T-cell (primary cell): ENCODE results near the gene KCNH8. TPM values are rescaled to one million over a fixed set of nuclear protein-coding genes. Genes with fewer than 3 reads are reported as not detected.

ENCODE experiments used
- ATAC-seq, 4 experiments: fragments of 200-7000 bp in 3 of 4; fragments of 150-1000 bp in 1 of 4; cut with Tn5 transposase; replicated peaks in 1 of 4; 1 replicate in 3 of 4; 2 replicates in 1 of 4; pipeline ENCODE4 v1.10.0; 2021; ENCODE audit warnings: moderate library complexity in 3 of 4, mild to moderate bottlenecking in 2 of 4, moderate number of reproducible peaks in 1 of 4
- CTCF ChIA-PET, 2 donors: fragments of 300-600 bp; sonication (Branson Sonifier 250); formaldehyde crosslinking; loops; one replicate each; lab custom pipeline; 2022; ENCODE audit warnings: antibody characterized with exemption in 2 of 2; lab: Charles Lee
- POLR2A ChIA-PET, 2 donors: fragments of 300-600 bp; sonication (Branson Sonifier 250); formaldehyde crosslinking; loops; one replicate each; lab custom pipeline; 2022; ENCODE audit warnings: antibody characterized with exemption in 2 of 2; lab: Charles Lee
- DNase-seq, 35 experiments: peaks; one replicate each; pipeline versions ENCODE4 v3.0.0 to v3.0.0-alpha.2; 2013 to 2023
- H3K27ac ChIP-seq: one replicate; pipeline ENCODE4 v1.5.1; 2013; ENCODE audit warnings: low read length
- H3K27me3 ChIP-seq, 2 experiments: replicated peaks in 1 of 2; 1 replicate in 1 of 2; 2 replicates in 1 of 2; pipeline versions ENCODE4 v1.6.1 to v1.7.0; 2013; ENCODE audit warnings: low read length in 1 of 2, mixed read lengths in 1 of 2; ENCODE audit not compliant: control insufficient read depth in 2 of 2, insufficient read depth in 2 of 2; ENCODE audit errors: extremely low read depth in 1 of 2
- H3K36me3 ChIP-seq, 2 donors: 1 replicate in 1 of 2; 2 replicates in 1 of 2; pipeline versions ENCODE4 v1.6.1 to v1.7.0; 2013; ENCODE audit warnings: low read length in 1 of 2; ENCODE audit not compliant: control insufficient read depth in 2 of 2, insufficient read depth in 1 of 2; ENCODE audit errors: extremely low read depth in 1 of 2
- H3K4me1 ChIP-seq, 2 experiments: 1 replicate in 1 of 2; 2 replicates in 1 of 2; pipeline versions ENCODE4 v1.6.1 to v1.7.0; 2013; ENCODE audit warnings: low read length in 2 of 2, mixed read lengths in 1 of 2; ENCODE audit not compliant: insufficient read depth in 2 of 2, control insufficient read depth in 1 of 2; ENCODE audit errors: extremely low read depth in 1 of 2
- H3K4me3 ChIP-seq, 2 donors: 1 replicate in 1 of 2; 2 replicates in 1 of 2; pipeline versions ENCODE4 v1.5.1 to v1.7.0; 2013; ENCODE audit warnings: mild to moderate bottlenecking in 2 of 2, low read length in 1 of 2, moderate library complexity in 1 of 2; ENCODE audit not compliant: control insufficient read depth in 1 of 2; ENCODE audit errors: extremely low read depth in 1 of 2
- H3K9me3 ChIP-seq: 2 replicates; pipeline ENCODE4 v1.7.0; 2013
- H3K27ac Mint-ChIP-seq, 2 donors: one replicate each; pipeline ENCODE4 v1.8.0; 2020 to 2021; ENCODE audit warnings: mild to moderate bottlenecking in 2 of 2, mixed read lengths in 2 of 2
- H3K27me3 Mint-ChIP-seq, 2 donors: one replicate each; pipeline ENCODE4 v1.8.0; 2021 to 2022; ENCODE audit warnings: mixed read lengths in 2 of 2
- H3K36me3 Mint-ChIP-seq: one replicate; pipeline ENCODE4 v1.8.0; 2021; ENCODE audit warnings: mixed read lengths
- H3K4me1 Mint-ChIP-seq, 3 donors: one replicate each; pipeline ENCODE4 v1.8.0; 2020 to 2022; ENCODE audit warnings: mixed read lengths in 3 of 3, mild to moderate bottlenecking in 1 of 3
- H3K4me3 Mint-ChIP-seq, 3 donors: one replicate each; pipeline ENCODE4 v1.8.0; 2020 to 2022; ENCODE audit warnings: mild to moderate bottlenecking in 3 of 3, mixed read lengths in 3 of 3, moderate library complexity in 3 of 3
- H3K9me3 Mint-ChIP-seq, 3 donors: one replicate each; pipeline ENCODE4 v1.8.0; 2020 to 2022; ENCODE audit warnings: mixed read lengths in 3 of 3
- WGBS: methylation state at CpG from one replicate; pipeline ENCODE4 v1.1.5; 2013; ENCODE audit warnings: missing lambda C conversion rate; ENCODE audit not compliant: insufficient coverage; 5-methylcytosine and 5-hydroxymethylcytosine counted together
- total RNA-seq, 35 experiments: library from RNA in 6 of 35; stranded (reverse) in 6 of 35; fragments of 120-200 nt in 1 of 35; gene quantifications; one replicate each; pipeline versions ENCODE4 v1.2.1 to v1.2.4 and lab custom pipeline; 2013 to 2026

KCNH8 gene
- total RNA-seq, 5 donors from 2014 or later (not counting 1 experiment from before 2014, with no cell fraction given) = 0.03 to 0.26 (median 0.16) TPM; not detected in 1

DNA sequence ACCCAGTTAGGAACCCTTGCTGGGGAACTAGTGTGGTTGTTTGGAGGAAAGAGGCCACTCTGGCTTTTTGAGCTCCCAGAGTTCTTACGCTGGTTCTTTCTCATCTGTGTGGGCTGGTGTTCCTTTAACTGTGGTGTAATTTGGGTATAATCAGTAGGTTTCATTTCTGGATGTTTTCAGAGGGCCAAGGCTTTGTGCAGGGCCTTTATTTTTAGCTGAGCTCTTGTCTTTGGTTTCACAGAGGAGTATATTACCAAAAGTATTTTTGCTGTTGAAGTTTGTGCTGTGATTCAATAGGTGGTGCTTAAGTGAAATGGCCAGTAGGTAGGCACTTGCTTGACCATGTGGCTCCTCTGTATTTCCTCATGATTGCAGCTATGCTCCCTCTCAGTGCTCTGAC, 357.9 kb downstream of the KCNH8 start:
- no peak for DNase-seq
- Mint-ChIP-seq H3K4me1 (no peaks in the 10 kb centered on the region), H3K4me3 (no peak overlapping the region), H3K27me3 (no peaks in the 10 kb centered on the region), H3K36me3 (no peaks in the 10 kb centered on the region), H3K9me3 (no peaks in the 10 kb centered on the region), H3K27ac (no peak overlapping the region)
- H3K36me3 ChIP-seq = no peaks in the 10 kb centered on the region
- no peak for ATAC-seq
- H3K9me3 ChIP-seq = no peaks in the 10 kb centered on the region
- no peaks in the 10 kb centered on the region for H3K27me3 ChIP-seq
- CTCF ChIA-PET = no interaction called here
- WGBS = 80% methylated on average over 1 of the region's 1 CpG
- no peaks in the 10 kb centered on the region for H3K4me1 ChIP-seq
- H3K27ac ChIP-seq = no peak overlapping the region
- no peak overlapping the region for H3K4me3 ChIP-seq
- POLR2A ChIA-PET = no interaction called here

DNA sequence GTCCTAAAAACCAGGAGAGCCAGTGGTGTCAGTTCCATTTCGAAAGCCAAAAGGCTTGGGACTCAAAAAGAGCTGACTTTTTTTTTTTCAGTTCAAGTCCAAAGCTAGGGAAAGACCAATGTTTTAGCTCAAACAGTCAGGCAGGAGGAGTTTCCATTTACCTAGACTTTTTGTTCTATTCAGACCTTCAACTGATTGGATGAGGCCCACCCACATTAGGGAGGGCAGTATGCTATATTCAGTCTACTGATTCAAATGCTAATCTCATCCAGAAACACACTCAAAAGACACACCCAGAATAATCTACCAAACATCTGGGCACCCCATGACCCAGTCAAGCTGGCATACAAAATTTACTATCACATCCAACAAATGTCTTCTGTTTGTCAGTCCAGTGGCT, 374.0 kb downstream of the KCNH8 start:
- no peak for ATAC-seq
- ChIA-PET CTCF (interaction anchor here in 1 of 2 donors (0.7 kb wide), 1 partner anchor 154 kb away, joined by 3 read pairs; no protein-coding TSS in a partner anchor), POLR2A (no interaction called here)
- Mint-ChIP-seq H3K36me3 (no peaks in the 10 kb centered on the region), H3K4me1 (no peaks in the 10 kb centered on the region), H3K9me3 (peaks cover 0 to 6% (median 4%) of the 10 kb centered on the region in 3 donors), H3K27me3 (no peaks in the 10 kb centered on the region), H3K27ac (no peak overlapping the region), H3K4me3 (no peak overlapping the region)
- H3K27me3 ChIP-seq = no peaks in the 10 kb centered on the region
- no peaks in the 10 kb centered on the region for H3K36me3 ChIP-seq
- no peaks in the 10 kb centered on the region for H3K4me1 ChIP-seq
- WGBS = 63% methylated on average over 1 of the region's 1 CpG
- no peaks in the 10 kb centered on the region for H3K9me3 ChIP-seq
- DNase-seq = no peak
- H3K4me3 ChIP-seq = no peak overlapping the region
- no peak overlapping the region for H3K27ac ChIP-seq

DNA sequence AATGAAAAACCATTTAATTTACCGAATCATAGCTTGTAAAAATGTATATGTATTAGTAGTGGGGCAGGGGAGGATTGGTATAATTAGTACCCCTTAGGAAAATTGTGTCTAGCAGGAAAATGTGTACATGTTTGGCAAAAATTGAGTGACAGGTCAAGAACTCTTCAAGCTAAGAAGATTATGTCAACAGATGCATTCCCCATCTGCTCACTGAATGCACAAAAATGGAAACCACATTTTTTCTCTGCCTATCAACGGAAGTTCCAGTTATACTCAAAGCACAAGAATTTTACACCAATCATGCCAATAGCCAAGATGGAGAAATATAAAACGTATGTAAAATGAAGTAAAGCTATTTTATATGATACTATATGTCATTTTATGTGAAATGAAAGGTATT, 377.8 kb downstream of the KCNH8 start:
- Mint-ChIP-seq H3K27ac (no peak overlapping the region), H3K4me3 (no peak overlapping the region), H3K9me3 (peaks cover 0 to 6% (median 4%) of the 10 kb centered on the region in 3 donors), H3K27me3 (no peaks in the 10 kb centered on the region), H3K4me1 (no peaks in the 10 kb centered on the region), H3K36me3 (no peaks in the 10 kb centered on the region)
- Histone ChIP-seq H3K4me3 (no peak overlapping the region), H3K27me3 (no peaks in the 10 kb centered on the region), H3K27ac (no peak overlapping the region), H3K36me3 (no peaks in the 10 kb centered on the region), H3K9me3 (no peaks in the 10 kb centered on the region), H3K4me1 (no peaks in the 10 kb centered on the region)
- ChIA-PET CTCF (no interaction called here), POLR2A (no interaction called here)
- ATAC-seq = no peak
- DNase-seq = no peak
- WGBS = no CpG with 5 or more reads among the region's 3 CpGs

DNA sequence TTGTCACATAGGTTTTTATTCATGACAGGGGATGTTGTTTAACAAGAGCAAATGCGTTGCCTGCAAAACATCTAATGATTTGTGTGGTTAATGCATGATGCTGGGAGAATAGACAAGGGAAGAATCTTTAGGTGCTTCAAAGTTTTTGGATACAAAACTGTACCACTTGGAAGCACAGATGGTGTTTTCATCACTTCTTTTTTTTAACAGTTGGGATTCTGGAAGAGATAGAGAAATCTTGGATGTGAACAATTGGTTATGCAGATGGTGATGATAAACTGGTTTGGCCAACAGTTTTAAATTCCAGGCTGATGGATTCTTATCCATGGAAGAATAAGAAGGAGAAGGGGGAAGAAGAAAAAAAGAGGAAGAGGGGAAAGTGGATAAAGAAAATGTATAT, 379.4 kb downstream of the KCNH8 start:
- no peak for ATAC-seq
- Histone ChIP-seq H3K4me3 (no peak overlapping the region), H3K27me3 (no peaks in the 10 kb centered on the region), H3K27ac (no peak overlapping the region), H3K36me3 (no peaks in the 10 kb centered on the region), H3K9me3 (no peaks in the 10 kb centered on the region), H3K4me1 (no peaks in the 10 kb centered on the region)
- Mint-ChIP-seq H3K27me3 (no peaks in the 10 kb centered on the region), H3K4me3 (no peak overlapping the region), H3K36me3 (no peaks in the 10 kb centered on the region), H3K9me3 (peaks cover 0 to 4% (median 0%) of the 10 kb centered on the region in 3 donors), H3K4me1 (no peaks in the 10 kb centered on the region), H3K27ac (no peak overlapping the region)
- no peak for DNase-seq
- POLR2A ChIA-PET = no interaction called here
- CTCF ChIA-PET = no interaction called here
- 86% methylated on average over 1 of the region's 1 CpG for WGBS

DNA sequence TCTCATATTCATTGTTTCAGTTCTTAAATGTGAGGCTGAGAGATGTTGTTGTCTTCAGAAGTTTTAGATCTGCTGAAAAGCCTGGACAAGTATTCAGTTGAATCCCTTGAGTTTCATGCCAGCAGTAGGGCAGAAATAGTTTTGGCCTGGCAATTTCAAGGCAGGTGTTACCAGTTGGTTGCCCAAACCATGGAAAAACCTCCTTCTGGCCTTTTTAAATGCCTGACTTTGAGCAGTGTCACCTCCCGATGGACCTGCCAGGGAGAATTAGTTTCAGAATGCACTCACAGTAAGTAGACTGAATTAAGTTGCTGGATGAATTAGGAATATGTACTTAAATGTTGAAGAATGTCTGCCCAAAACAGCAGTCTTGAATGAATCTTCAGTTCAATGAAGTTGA, 383.1 kb downstream of the KCNH8 start:
- no peak overlapping the region for H3K27ac Mint-ChIP-seq
- Histone ChIP-seq H3K27ac (no peak overlapping the region), H3K4me1 (no peaks in the 10 kb centered on the region), H3K27me3 (no peaks in the 10 kb centered on the region), H3K36me3 (no peaks in the 10 kb centered on the region), H3K4me3 (no peak overlapping the region), H3K9me3 (no peaks in the 10 kb centered on the region)
- 100% methylated on average over 1 of the region's 1 CpG for WGBS
- no peaks in the 10 kb centered on the region for H3K9me3 Mint-ChIP-seq
- H3K27me3 Mint-ChIP-seq = no peaks in the 10 kb centered on the region
- DNase-seq = no peak
- peaks cover 0 to 2% (median 0%) of the 10 kb centered on the region in 3 donors for H3K4me1 Mint-ChIP-seq
- ChIA-PET POLR2A (no interaction called here), CTCF (no interaction called here)
- ATAC-seq = no peak
- no peaks in the 10 kb centered on the region for H3K36me3 Mint-ChIP-seq
- no peak overlapping the region for H3K4me3 Mint-ChIP-seq

DNA sequence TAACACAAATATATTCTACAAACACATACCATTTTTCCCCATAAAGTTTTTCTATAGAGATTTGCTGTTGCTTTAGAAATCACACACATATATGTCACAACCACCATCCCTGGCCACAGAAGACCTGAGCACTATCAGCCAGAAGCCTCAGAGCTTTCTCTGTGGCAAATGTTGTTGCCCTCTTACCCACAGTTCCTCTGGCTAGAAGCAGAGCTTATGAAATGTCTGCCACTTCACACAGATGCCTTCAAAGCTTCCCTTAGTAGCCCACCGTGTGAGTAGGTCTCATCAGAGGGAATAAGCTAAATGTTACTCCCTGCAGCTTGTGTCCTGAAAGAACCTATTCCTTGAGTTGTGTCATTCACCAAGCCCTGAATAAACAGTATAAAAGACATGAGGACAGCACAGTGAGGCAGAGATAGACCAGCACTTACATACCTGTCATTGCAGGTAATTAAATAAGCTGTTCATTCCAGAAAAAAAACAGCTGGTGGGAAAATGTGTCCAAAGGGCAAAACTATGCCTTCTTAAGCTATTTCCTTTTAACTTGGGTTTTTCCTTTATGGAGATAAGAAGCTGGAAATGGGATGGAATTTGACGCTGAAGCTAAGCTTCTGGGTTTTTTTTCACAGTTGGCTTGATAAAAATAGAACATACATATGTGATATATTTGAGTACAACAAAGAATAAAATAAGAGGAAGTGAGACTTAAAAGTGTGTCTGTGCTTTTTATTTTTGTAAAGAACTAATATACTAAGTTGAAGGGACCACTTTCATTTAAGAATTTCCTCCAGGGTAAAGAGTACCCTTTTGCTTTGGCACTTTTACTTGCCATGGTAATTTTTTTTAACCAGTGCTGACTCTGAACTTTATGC, 391.4 kb downstream of the KCNH8 start:
- Mint-ChIP-seq H3K36me3 (no peaks in the 10 kb centered on the region), H3K9me3 (peaks cover 0 to 3% (median 0%) of the 10 kb centered on the region in 3 donors), H3K27me3 (no peaks in the 10 kb centered on the region), H3K4me1 (peaks cover 0 to 9% (median 0%) of the 10 kb centered on the region in 3 donors), H3K27ac (no peak overlapping the region), H3K4me3 (no peak overlapping the region)
- no peaks in the 10 kb centered on the region for H3K4me1 ChIP-seq
- DNase-seq = no peak
- H3K4me3 ChIP-seq = no peak overlapping the region
- ChIA-PET CTCF (no interaction called here), POLR2A (no interaction called here)
- no peak for ATAC-seq
- no peaks in the 10 kb centered on the region for H3K27me3 ChIP-seq
- no peaks in the 10 kb centered on the region for H3K36me3 ChIP-seq
- WGBS = no CpG with 5 or more reads among the region's 2 CpGs
- no peak overlapping the region for H3K27ac ChIP-seq
- no peaks in the 10 kb centered on the region for H3K9me3 ChIP-seq
